ENCODE data around the gene HHIPL1.
A peak's percentile ranks its signal among the peaks of the same experiment; 100 is the strongest.

HHIPL1 gene

DNA sequence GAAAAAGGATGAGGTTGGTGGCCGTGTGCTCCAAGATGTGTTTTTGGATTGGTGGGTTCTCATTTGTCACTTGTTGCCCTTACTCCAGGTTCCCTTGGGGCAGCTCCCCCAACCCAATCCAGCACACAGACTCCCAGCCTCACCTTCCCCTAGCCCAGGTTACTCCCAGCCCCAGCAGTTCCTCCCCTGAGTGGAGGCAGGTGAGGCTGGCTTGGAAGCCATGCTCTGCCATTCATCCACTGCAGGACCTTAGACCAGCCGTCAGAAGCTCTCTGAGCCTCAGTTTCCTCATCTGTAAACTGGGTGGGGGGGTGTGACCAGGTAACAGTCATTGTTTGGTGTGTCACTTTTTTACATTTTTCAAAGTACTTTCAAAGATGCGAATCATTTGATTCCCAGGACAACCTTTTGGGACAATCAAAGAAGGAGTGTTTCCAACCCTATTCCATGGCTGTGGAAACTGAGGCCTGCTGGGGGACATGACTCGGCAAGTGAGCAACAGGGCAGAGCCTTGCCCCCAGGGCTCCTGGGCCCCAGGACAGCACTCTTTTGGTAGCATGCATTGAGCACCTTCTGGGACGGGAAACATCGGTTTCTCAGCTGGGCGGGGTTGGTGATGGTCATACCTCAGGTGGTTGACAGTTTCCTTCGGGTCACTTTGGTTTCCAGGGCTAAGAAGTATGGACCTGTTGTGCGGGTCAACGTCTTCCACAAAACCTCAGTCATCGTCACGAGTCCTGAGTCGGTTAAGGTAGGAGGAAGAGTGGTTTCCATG is 46.4 kb downstream of the HHIPL1 start:
- peak in 1 of 2 donors; percentile 6 for DNase-seq

DNA sequence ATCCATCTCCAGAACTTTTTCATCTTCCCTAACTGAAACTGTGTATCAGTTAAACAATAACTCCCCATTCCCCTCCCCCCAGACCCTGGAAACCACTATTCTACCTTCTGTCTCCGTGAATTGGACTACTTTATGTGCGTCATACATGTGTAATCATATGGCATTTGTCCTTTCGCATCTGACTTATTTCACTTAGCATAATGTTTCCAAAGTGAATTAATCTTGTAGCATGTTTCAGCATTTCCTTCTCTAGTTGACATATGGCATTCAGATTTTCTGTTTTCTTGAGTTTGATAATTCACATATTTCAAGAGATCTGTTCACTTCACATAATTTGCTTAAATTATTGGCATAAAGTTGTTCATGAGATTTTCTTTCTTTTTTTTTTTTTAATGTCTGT is 49.0 kb downstream of the HHIPL1 start:
- DNase-seq = no peak

GRCh38 chr14:99696929-99697328 is 52.0 kb downstream of the HHIPL1 start:
- no peak for DNase-seq

DNA sequence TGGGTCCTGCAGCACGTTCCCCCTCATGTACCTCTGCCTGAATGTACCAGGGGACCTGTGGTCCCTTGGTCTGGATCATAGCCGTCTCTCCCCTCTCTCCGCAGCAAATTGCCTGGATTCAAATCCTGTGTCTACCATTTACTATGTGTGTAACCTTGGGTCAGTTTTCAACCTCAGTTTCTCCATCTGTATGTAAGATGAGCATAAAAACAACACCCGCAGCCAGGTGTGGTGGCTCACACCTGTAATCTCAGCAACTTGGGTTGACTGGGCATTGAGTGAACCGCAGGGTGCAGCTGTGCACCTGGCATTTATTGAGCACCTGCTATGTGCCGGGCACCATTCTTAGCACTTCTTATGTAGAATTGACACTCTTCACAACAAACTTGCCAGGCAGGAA is 53.3 kb downstream of the HHIPL1 start:
- no peak for DNase-seq

DNA sequence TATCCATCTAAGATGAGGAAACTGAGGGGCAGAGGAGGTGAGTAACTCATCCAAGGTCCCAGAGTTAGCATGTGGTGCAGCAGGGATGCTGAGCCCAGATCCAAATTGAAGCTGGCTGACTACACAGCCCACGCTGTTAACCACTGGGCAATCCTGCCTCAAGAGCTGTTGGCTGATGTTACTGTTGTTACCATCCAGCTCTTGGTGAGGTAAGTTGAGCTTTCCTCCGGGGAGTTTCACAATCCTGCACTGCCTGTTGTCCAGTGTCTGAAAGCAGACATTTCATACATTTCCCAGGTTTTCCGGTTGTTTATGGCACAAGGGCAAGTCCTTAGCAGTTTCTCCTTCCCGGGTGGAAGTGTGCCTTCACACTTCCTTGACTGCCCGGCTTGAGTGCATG is 53.7 kb downstream of the HHIPL1 start:
- no peak for DNase-seq

DNA sequence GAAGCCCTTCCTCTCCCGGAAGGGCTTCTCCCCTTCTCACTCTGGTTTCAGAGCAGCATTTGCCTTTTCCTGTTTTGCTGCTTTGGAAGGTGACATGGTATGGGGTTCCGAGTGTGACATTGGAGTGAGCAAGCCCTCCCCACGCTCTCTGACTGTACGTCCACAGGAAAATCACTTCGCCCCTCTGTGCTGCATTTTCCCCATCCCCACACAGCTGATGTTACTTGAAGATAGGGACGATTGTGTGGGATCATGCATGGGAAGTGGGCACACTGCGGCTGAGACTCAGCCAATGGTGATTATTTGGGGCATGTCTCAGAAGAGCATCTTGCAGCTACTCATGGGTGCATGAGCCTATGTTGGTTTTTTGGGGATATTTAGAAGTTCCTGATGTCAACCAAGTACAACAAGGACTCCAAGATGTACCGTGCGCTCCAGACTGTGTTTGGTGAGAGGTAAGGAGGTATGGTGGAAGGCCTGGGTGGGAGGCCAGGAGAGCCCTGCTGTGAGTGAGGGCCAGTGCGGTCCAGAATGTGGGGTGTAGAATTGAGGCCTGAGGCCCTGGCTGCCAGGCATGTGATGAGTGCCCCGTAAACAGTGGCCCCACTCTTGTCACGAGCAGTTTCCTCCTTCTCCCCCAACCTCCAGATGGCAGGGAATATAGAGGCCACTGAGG is 54.3 kb downstream of the HHIPL1 start:
- no peak for DNase-seq

DNA sequence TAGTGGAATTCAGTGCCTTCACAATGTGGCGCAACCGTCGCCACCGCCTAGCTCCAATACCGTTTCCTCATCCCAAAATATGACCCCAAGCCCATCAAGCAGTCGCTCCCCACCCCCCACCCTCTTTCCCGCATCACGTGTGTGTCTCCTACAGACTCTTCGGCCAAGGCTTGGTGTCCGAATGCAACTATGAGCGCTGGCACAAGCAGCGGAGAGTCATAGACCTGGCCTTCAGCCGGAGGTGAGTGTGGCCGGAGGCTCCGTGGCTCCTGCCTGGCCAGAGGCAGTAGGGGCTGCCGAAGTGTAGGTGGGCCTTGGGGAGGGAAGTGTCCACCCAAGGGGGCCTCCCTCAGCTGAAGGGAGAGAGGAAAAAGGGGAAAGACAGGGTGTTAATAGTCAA is 54.9 kb downstream of the HHIPL1 start:
- no peak for DNase-seq

DNA sequence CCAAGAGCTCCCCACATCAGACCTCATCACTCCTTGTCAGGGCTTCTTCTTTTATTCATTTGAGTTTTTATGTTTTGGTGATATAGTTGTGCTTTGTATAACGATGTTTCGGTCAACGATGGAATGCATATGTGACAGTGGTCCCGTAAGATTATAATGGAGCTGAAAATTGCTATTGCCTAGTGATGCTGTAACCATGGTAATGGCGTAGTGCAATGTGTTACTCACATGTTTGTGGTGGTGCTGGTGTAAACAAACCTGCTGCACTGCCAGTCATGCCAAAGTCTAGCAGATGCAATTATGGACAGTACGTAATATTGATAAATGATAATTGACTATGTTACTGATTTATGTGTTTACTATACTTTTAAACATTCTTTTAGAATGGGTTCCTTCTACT is 55.5 kb downstream of the HHIPL1 start:
- DNase-seq = no peak

GRCh38 chr14:99701260-99701659 is 56.3 kb downstream of the HHIPL1 start:
- DNase-seq = no peak

- DNase-seq = no peak
These were observed 57.2 kb downstream of the HHIPL1 start for GRCh38 chr14:99702115-99702514.

- DNase-seq = no peak
These were observed 58.5 kb downstream of the HHIPL1 start for GRCh38 chr14:99703381-99703780.

GRCh38 chr14:99704037-99704436 is 59.1 kb downstream of the HHIPL1 start:
- no peak for DNase-seq

DNA sequence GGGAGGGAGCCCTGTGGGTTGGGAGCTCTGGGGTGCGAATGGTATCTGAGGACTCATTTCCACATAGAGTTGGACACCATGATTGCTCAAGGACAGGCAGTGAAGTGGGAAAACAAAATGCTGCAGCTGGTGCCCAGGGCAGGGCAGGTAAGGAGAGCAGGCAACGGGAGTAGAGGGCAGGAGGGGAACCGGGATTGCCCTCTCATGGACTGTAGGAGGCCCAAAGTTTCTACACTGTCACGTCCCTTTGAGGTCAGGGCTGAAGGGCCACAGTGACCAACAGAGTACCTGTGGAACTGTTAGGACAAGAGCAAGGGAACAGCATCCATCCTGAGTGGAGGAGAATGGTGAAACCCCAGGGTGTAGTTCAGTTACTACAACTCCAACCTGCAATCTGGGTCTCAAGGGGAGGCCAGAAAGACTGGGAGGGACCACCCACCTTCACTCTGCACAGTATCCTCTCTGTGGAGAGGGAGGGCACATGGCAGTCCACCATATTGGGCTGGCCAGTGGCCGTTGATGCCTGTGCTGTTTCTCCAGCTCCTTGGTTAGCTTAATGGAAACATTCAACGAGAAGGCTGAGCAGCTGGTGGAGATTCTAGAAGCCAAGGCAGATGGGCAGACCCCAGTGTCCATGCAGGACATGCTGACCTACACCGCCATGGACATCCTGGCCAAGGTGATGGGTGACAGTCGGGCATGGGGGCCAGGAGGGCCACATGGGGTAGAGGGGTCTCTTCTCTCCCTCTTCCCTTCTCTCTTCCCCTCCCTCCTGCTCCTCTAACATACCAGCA is 61.4 kb downstream of the HHIPL1 start:
- DNase-seq = peak in 1 of 2 donors; percentile 4

- peak in 1 of 2 donors; percentile 4 for DNase-seq
These were observed 62.5 kb downstream of the HHIPL1 start for GRCh38 chr14:99707420-99707819.

DNA sequence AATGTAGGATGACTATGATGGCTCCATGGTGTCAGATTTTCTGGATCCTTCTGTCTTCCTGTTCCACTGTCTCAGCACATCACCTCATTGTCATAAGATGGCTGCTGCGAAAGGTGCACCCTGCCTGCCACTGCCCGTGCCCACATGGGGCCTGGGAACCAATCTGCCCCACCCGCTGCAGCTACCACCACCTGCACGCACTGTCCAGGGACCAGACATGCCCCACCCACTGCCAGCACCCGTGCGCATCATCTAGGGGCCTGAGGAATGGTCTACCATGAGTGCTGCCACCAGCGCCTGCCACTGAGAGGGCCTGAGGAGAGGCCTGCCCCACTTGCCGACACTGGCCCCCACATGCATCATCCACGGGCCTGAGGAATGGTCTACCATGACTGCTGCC is 63.0 kb downstream of the HHIPL1 start:
- no peak for DNase-seq

- DNase-seq = no peak
These were observed 63.5 kb downstream of the HHIPL1 start for GRCh38 chr14:99708449-99708848.

- no peak for DNase-seq
These were observed 69.0 kb downstream of the HHIPL1 start for GRCh38 chr14:99713972-99714371.

DNA sequence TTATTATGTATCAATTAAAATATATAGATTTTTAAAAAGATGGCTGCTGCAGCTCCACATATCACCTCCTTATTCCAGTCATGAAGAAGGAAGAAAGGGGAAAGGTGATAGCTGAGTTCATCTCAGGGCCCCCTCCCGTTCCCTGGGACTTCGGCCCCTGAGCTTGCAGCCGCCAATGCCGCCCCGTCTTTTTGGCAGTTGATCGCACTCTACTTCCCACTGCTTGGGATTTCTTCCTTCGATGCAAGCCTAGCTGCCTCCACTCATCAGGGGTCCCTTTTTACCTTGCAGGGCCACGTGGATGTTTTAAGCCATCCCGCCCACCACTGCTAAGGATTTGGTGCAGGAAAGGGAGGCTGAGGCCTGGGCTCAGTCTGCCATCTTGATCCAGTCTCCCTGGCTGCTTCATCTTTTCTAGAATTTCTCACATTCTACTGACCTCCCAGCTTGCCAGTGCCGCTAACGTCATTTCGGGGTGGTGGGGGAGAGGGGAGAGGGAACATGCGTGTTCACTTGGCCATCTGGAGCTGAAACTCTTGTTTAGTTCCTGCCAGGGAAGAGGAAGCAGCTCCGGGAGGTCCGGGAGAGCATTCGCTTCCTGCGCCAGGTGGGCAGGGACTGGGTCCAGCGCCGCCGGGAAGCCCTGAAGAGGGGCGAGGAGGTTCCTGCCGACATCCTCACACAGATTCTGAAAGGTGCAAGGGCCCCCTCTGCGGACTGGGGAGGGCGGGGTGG is 70.5 kb downstream of the HHIPL1 start:
- peak in 1 of 2 donors; percentile 6 for DNase-seq

- DNase-seq = peak in 1 of 2 donors; percentile 4
These were observed 71.3 kb downstream of the HHIPL1 start for GRCh38 chr14:99716091-99716849.

DNA sequence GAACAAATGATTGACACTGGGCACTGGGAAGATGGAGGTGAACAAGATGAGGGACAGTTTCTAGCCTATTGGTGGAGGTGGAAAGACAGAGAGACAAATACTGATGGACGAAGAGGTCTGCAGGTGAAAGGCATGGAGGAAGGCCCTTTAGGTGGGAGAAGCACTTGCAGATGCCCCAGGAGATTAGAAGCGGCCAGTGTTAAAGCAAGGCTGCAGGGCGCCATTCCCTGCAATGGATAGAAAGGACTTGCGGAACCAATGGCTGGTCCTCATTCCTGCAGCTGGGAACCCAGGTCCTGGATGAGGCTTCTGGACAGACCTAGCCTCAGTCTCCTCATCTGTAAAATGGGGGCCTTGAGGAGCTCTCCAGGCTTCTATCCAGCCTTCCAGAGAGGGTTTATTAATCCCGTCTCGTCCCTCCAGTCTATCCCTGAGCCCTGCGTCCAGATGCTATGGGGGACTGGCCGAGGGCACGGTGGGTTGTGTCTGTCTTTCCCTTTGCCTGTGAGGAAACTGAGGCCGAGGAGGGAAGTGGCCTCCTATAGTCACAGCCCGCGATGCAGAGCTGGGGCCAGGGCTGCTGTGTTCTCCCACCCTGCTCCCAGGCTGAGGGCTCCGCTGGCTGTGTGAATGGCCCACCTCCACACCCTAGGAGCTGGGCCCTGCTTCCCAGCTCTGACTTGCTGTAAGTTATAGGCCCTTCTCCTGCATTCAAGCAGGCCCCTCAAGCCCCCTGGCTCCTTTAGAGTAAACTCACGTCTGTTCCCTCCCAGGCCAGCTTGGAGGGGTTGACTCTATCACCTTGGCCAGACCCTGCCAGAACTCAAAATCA is 72.1 kb downstream of the HHIPL1 start:
- DNase-seq = peak in 1 of 2 donors; percentile 6

DNA sequence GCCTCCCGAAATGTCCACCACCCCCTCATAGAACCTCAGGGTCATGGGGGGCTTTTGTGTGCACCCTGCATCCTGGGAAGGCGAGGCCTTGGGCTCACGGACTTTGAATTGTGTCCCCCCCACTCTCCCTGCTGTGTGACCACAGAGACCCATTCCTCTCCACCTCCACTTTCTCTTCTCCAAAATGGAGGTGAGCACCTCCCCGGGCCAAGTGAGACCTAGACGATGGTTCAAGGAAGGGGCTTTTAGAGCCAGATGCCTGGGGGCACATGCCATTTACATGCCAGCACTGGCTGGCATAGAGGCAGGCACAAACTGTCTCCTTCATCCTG is 72.7 kb downstream of the HHIPL1 start:
- DNase-seq = no peak

Measured in CD4-positive, alpha-beta T cell treated with Interleukin-4 for 1 hour (primary cell).